SK-N-SH treated with all-trans-retinoic acid at 6 μM for 48 hours (cell line): ENCODE data around the gene ACKR3.

ENCODE experiments used
- POU6F1 ChIP-seq: fragments of 250-450 bp; sonication (Bioruptor Pico); IDR thresholded peaks from 2 replicates; pipeline ENCODE4 v1.8.0; 2021; ENCODE audit warnings: low read depth, mild to moderate bottlenecking, moderate library complexity, borderline replicate concordance
- PPARA ChIP-seq: fragments of 250-450 bp; sonication (Bioruptor Pico); IDR thresholded peaks from 2 replicates; pipeline ENCODE4 v1.5.0; 2020; ENCODE audit warnings: mild to moderate bottlenecking, borderline replicate concordance
- RARB ChIP-seq: fragments of 250-450 bp; sonication (Bioruptor Pico); IDR thresholded peaks from 2 replicates; pipeline ENCODE4 v1.8.0; 2021; ENCODE audit warnings: mild to moderate bottlenecking, moderate library complexity

GRCh38 chr2:236600892-236601291 is 31.3 kb downstream of the ACKR3 start:
- TF ChIP-seq RARB (CRISPR knock-in tag) (no peak), POU6F1 (CRISPR knock-in tag) (no peak), PPARA (CRISPR knock-in tag) (no peak)
